HCT116 (cell line): Measurements from ENCODE around the gene SMOC1. TPM values are rescaled to one million over a fixed set of nuclear protein-coding genes. Genes with fewer than 3 reads are reported as not detected.

Source experiments
- ATAC-seq: fragments of 200-7000 bp; cut with Tn5 transposase; 2 replicates; pipeline ENCODE4 v1.9.1; 2020; ENCODE audit warnings: mild to moderate bottlenecking, moderate library complexity
- BruUV-seq: library from RNA; stranded (reverse); fragments of 400-500 nt; replicated peaks from 2 replicates; lab custom pipeline; 2021; lab: Mats Ljungman, UMichigan
- CTCF ChIA-PET: fragments of 300-600 bp; sonication (Branson Sonifier 250); formaldehyde crosslinking; loops from one replicate; lab custom pipeline; 2021; ENCODE audit warnings: antibody characterized with exemption; lab: Charles Lee
- POLR2A ChIA-PET: fragments of 300-600, 350-600 bp; sonication (Branson Sonifier 250); formaldehyde crosslinking; loops from one replicate; lab custom pipeline; 2021; ENCODE audit warnings: antibody characterized with exemption; lab: Charles Lee
- RAD21 ChIA-PET, 2 experiments: fragments of 300-600 bp; sonication (Branson Sonifier 250); formaldehyde crosslinking; loops; one replicate each; lab custom pipeline; 2023; ENCODE audit warnings: low total read pairs in 2 of 2; ENCODE audit not compliant: uncharacterized antibody in 2 of 2, unreplicated experiment in 2 of 2, low non-redundant PET in 1 of 2; lab: Charles Lee
- DNase-seq: peaks from one replicate; pipeline ENCODE4 v3.0.0-alpha.2; 2010; ENCODE audit warnings: low read depth, low spot score
- H2AFZ ChIP-seq: fragments of 200-600 bp; shearing (Covaris generic), sonication (generic); 2 replicates; pipeline ENCODE4 v1.6.1; 2017; ENCODE audit warnings: low read depth, mixed run types, mixed read lengths, antibody characterized with exemption, low read length; ENCODE audit not compliant: poor library complexity, severe bottlenecking
- H3K27ac ChIP-seq: 2 replicates; pipeline ENCODE4 v1.5.1; 2012; ENCODE audit warnings: low read depth, low read length
- H3K27me3 ChIP-seq: fragments of 200-600 bp; sonication (generic); 2 replicates; pipeline ENCODE4 v1.6.1; 2016; ENCODE audit warnings: mixed run types, low read length, mixed read lengths; ENCODE audit not compliant: insufficient read depth
- H3K36me3 ChIP-seq, 2 experiments: fragments of 200-500 bp in 1 of 2; fragments of 200-600 bp in 1 of 2; sonication (Bioruptor generic) in 1 of 2; sonication (generic) in 1 of 2; 2 replicates each; pipeline versions ENCODE4 v1.5.1 to v1.6.1; 2014 to 2016; ENCODE audit warnings: low read length in 2 of 2, inconsistent platforms in 1 of 2, mixed read lengths in 1 of 2, mixed run types in 1 of 2; ENCODE audit not compliant: insufficient read depth in 2 of 2, control insufficient read depth in 1 of 2
- H3K4me1 ChIP-seq, 2 experiments: fragments of 200-600 bp in 1 of 2; sonication (generic) in 1 of 2; 2 replicates each; pipeline versions ENCODE4 v1.5.1 to v1.6.1; 2012 to 2017; ENCODE audit warnings: low read length in 2 of 2, inconsistent platforms in 1 of 2, mild to moderate bottlenecking in 1 of 2, mixed read lengths in 1 of 2, mixed run types in 1 of 2, moderate library complexity in 1 of 2; ENCODE audit not compliant: insufficient read depth in 2 of 2, control insufficient read depth in 1 of 2
- H3K4me2 ChIP-seq: fragments of 200-600 bp; sonication (generic); 2 replicates; pipeline ENCODE4 v1.6.1; 2017; ENCODE audit warnings: mixed run types, low read length, mixed read lengths
- H3K4me3 ChIP-seq, 2 experiments: fragments of 200-600 bp in 1 of 2; sonication (generic) in 1 of 2; replicated peaks in 1 of 2; 2 replicates each; pipeline ENCODE4 v1.5.1; 2011 to 2016; ENCODE audit warnings: low read length in 2 of 2, control low read depth in 1 of 2, low read depth in 1 of 2, mild to moderate bottlenecking in 1 of 2, mixed read lengths in 1 of 2, mixed run types in 1 of 2
- H3K79me2 ChIP-seq: fragments of 200-600 bp; sonication (generic); 2 replicates; pipeline ENCODE4 v1.6.1; 2017; ENCODE audit warnings: mild to moderate bottlenecking, mixed run types, low read length, moderate library complexity, mixed read lengths; ENCODE audit not compliant: insufficient read depth
- H3K9ac ChIP-seq: fragments of 200-600 bp; sonication (generic); 2 replicates; pipeline ENCODE4 v1.6.1; 2016; ENCODE audit warnings: low read length, mixed read lengths
- H3K9me2 ChIP-seq: fragments of 200-600 bp; sonication (generic), shearing (Covaris generic); 2 replicates; pipeline ENCODE4 v1.6.1; 2017; ENCODE audit warnings: mixed run types, mild to moderate bottlenecking, moderate library complexity; ENCODE audit not compliant: insufficient read depth
- H3K9me3 ChIP-seq, 2 experiments: fragments of 200-500 bp in 1 of 2; fragments of 200-600 bp in 1 of 2; sonication (Bioruptor generic) in 1 of 2; sonication (generic) in 1 of 2; 2 replicates each; pipeline ENCODE4 v1.6.1; 2014 to 2017; ENCODE audit warnings: low read length in 2 of 2, mixed read lengths in 2 of 2, inconsistent platforms in 1 of 2, low read depth in 1 of 2, mild to moderate bottlenecking in 1 of 2, mixed run types in 1 of 2, moderate library complexity in 1 of 2; ENCODE audit not compliant: control insufficient read depth in 1 of 2, insufficient read depth in 1 of 2
- H4K20me1 ChIP-seq: fragments of 200-600 bp; sonication (generic), shearing (Covaris generic); 2 replicates; pipeline ENCODE4 v1.6.1; 2017; ENCODE audit warnings: mixed run types, mild to moderate bottlenecking, moderate library complexity; ENCODE audit not compliant: insufficient read depth
- CBX3 ChIP-seq: IDR thresholded peaks from 2 replicates; pipeline ENCODE4 v1.6.1; 2012; ENCODE audit warnings: low read depth
- CEBPB ChIP-seq: IDR thresholded peaks from 2 replicates; pipeline ENCODE4 v1.6.1; 2012; ENCODE audit warnings: low read depth
- EGR1 ChIP-seq: IDR thresholded peaks from 2 replicates; pipeline ENCODE4 v1.6.1; 2012; ENCODE audit warnings: low read depth
- EZH2 ChIP-seq: fragments of 200-600 bp; sonication (generic); IDR thresholded peaks from 2 replicates; pipeline ENCODE4 v1.6.1; 2017; ENCODE audit warnings: antibody characterized with exemption, mixed run types
- EZH2phosphoT487 ChIP-seq: fragments of 200-600 bp; IDR thresholded peaks from 2 replicates; pipeline ENCODE4 v1.6.1; 2018; ENCODE audit warnings: antibody characterized with exemption, borderline replicate concordance
- FOSL1 ChIP-seq: IDR thresholded peaks from 2 replicates; pipeline ENCODE4 v1.6.1; 2012; ENCODE audit warnings: low read depth
- JUND ChIP-seq: IDR thresholded peaks from 2 replicates; pipeline ENCODE4 v1.6.1; 2012
- POLR2A ChIP-seq: IDR thresholded peaks from 2 replicates; pipeline ENCODE4 v1.7.0; 2011; ENCODE audit warnings: borderline replicate concordance; ENCODE audit not compliant: insufficient read depth, insufficient read length; ENCODE audit errors: extremely low read depth
- POLR2AphosphoS5 ChIP-seq: IDR thresholded peaks from 2 replicates; pipeline ENCODE4 v1.6.1; 2011; ENCODE audit warnings: mild to moderate bottlenecking, low read depth, low read length, moderate library complexity
- SIN3A ChIP-seq: IDR thresholded peaks from 2 replicates; pipeline ENCODE4 v1.6.1; 2012; ENCODE audit warnings: low read depth
- SRF ChIP-seq: IDR thresholded peaks from 2 replicates; pipeline ENCODE4 v1.6.1; 2012; ENCODE audit warnings: low read depth
- ZFX ChIP-seq: fragments of 450-650 bp; IDR thresholded peaks from 2 replicates; pipeline ENCODE4 v1.6.1; 2017
- ZNF274 ChIP-seq: fragments of 200-500 bp; sonication (Bioruptor generic); IDR thresholded peaks from 2 replicates; pipeline ENCODE4 v1.6.1; 2014; ENCODE audit warnings: mild to moderate bottlenecking, low read depth, low read length, inconsistent platforms
- intact Hi-C: fragments of 100-400 bp; cut with micrococcal nuclease; formaldehyde crosslinking; loops from 2 replicates; pipeline ENCODE4 v1.10.0; 2022
- total RNA-seq: library from RNA; stranded (reverse); gene quantifications from one replicate; pipeline ENCODE4 v1.2.1, GENCODE V29; 2021; ENCODE audit not compliant: unreplicated experiment
- TF ChIP-seq, protein P1 (sequence below): IDR thresholded peaks from 2 replicates; pipeline ENCODE4 v1.6.1; 2012

Gene SMOC1
- total RNA-seq, 1 experiment from 2014 or later = not detected

DNA sequence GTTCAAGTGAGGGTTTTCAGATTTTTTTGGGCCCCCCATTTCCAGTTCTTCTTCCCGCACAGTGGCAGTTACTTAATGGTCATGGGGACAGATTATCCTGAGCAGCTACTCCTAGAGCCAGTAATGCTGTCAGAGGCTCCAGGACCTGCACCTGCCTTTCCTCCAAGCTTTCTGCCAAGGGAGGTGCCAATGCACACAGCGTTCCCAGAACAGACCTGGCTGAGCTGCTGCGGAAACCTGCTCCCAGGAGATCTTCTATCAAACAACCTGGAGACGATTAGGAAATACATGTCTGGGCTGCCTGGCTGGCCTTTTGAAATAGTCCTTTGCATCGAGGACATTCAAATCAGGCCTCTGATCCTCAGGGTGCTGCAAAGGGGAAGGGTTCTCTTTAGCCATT, 188.6 kb downstream of the SMOC1 start:
- Histone ChIP-seq H3K9ac (no peak overlapping the region), H4K20me1 (no peaks in the 10 kb centered on the region), H3K4me3 (no peak overlapping the region), H3K9me2 (no peaks in the 10 kb centered on the region), H3K4me2 (no peak overlapping the region), H3K36me3 (no peaks in the 10 kb centered on the region), H3K9me3 (no peaks in the 10 kb centered on the region), H3K4me1 (no peaks in the 10 kb centered on the region), H3K27ac (no peak overlapping the region), H2AFZ (no peak overlapping the region), H3K79me2 (no peaks in the 10 kb centered on the region), H3K27me3 (peaks cover 23% of the 10 kb centered on the region)
- POLR2A ChIA-PET = no interaction called here
- CTCF ChIA-PET = no interaction called here
- TF ChIP-seq FOSL1 = no peak
- TF ChIP-seq EZH2 = no peak
- TF ChIP-seq SRF = no peak
- TF ChIP-seq POLR2AphosphoS5 = no peak
- TF ChIP-seq SIN3A = no peak
- TF ChIP-seq POLR2A = no peak
- TF ChIP-seq EGR1 = no peak
- TF ChIP-seq JUND = no peak
- no peak for TF ChIP-seq ZNF274
- TF ChIP-seq, protein P1, sequence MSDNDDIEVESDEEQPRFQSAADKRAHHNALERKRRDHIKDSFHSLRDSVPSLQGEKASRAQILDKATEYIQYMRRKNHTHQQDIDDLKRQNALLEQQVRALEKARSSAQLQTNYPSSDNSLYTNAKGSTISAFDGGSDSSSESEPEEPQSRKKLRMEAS = no peak
- no peak for TF ChIP-seq EZH2phosphoT487
- TF ChIP-seq CEBPB = no peak
- TF ChIP-seq CBX3 = no peak
- no peak for TF ChIP-seq ZFX
- DNase-seq (no peak), ATAC-seq (no peak)
- no TSS peak for BruUV-seq
- RAD21 ChIA-PET = no interaction called here
- intact Hi-C loops = no loop called here

DNA sequence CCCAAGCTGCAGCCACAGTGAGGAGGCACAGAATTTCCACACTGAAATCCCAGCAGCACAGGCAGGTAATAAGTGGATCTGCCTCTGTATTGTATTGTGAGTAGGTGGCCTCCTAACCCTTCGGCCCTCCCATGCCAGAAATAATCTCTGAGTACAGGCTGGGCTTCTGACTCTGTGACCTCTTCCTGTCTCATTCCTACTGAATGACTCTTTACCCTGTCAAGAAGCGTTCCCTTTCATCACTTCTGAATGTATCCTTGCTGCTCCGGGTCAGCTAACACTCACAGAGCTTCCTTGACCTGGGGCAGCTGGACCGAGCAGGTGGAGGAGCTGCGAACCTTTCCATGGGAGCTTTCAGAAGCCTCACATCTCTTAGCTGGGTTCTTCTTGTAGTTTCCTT, 190.0 kb downstream of the SMOC1 start:
- Histone ChIP-seq H3K9me3 (no peaks in the 10 kb centered on the region), H2AFZ (no peak overlapping the region), H3K27me3 (peaks cover 23% of the 10 kb centered on the region), H3K4me3 (no peak overlapping the region), H3K27ac (no peak overlapping the region), H3K9me2 (no peaks in the 10 kb centered on the region), H3K4me1 (no peaks in the 10 kb centered on the region), H4K20me1 (no peaks in the 10 kb centered on the region), H3K9ac (no peak overlapping the region), H3K79me2 (no peaks in the 10 kb centered on the region), H3K4me2 (no peak overlapping the region), H3K36me3 (no peaks in the 10 kb centered on the region)
- no peak for ATAC-seq
- RAD21 ChIA-PET = no interaction called here
- no TSS peak for BruUV-seq
- POLR2A ChIA-PET = no interaction called here
- intact Hi-C loops = no loop called here
- no peak for DNase-seq
- TF ChIP-seq SIN3A (no peak), POLR2A (no peak), EGR1 (no peak), JUND (no peak), ZNF274 (no peak), EZH2phosphoT487 (no peak), CEBPB (no peak)
- TF ChIP-seq, protein P1 = no peak
- CTCF ChIA-PET = no interaction called here
